ENCODE results near the gene PMS2.
"Not testable (repeated sequence)": the region's sequence is repeated elsewhere in the genome, so short reads cannot be mapped to it uniquely, and the experiment has no call there.

Gene PMS2

DNA sequence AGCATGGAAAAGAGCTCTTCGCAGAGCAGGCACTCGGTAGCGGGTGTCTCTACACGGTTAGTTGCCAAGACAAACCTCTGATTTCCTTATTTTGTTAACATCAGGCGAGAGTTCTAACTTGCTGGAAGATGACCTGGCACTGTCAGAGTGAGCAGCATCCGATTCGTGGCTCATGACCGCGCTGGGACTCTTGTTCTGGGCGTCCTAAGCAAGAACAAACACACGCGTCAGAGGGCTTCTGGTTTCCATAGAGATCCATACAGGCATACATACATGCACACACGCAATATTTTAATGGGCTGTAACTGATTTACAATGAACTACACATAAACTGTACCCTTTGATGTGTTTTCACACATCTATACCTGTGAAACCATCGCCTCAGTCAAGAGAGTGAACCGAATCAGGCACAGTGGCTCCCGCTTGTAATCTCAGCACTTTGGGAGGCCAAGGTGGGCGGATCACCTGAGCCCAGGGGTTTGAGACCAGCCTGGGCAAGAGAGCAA is 73.9 kb downstream of the PMS2 start:
- H3K27me3 ChIP-seq (ENCODE audit: control insufficient read depth in 1 of 2, insufficient read depth in 2 of 2, low read length in 2 of 2); H3K4me3 ChIP-seq (ENCODE audit: low read depth in 1 of 2, low read length in 2 of 2); H3K27ac ChIP-seq (ENCODE audit: low read depth, low read length): not testable (repeated sequence)

DNA sequence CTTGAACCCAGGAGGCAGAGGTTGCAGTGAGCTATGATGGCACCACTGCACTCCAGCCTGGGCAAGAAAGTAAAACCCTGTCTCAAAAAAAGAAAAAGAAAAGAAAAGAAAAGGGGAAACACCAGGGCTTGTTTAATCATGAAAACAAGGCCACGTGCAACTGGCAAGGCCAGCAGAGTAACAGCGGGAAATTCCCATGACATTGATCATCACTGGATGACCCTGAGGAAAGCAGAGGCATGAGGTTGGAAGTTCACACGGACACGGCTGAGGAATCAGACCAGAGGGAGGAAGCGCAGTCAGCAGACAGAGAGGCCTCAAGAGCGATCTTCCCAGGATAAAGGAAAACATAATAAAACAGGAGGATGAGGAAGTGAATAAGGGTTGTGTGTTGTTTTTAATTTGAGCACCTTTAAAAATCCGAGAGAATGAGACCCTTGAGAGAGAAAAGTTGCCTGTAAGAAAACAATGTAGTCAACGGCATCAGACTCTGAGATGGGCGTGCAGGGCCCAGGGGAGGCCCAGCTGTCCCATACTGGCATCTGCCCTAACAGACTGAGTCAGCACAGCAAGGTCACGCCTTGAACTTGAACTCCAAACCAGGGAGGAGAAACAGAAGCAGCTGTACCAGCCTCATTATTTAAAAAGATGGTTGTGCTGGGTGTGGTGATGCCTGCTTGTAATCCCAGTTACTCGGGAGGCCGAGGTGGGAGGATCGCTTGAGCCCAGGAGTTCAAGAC is 76.8 kb downstream of the PMS2 start:
- not testable (repeated sequence) for H3K4me3 ChIP-seq (ENCODE audit: low read depth in 1 of 2, low read length in 2 of 2); H3K27ac ChIP-seq (ENCODE audit: low read depth, low read length); H3K4me1 ChIP-seq (ENCODE audit: insufficient read depth, low read length); H3K9ac ChIP-seq (ENCODE audit: low read length); H3K27me3 ChIP-seq (ENCODE audit: control insufficient read depth in 1 of 2, insufficient read depth in 2 of 2, low read length in 2 of 2); H3K36me3 ChIP-seq (ENCODE audit: insufficient read depth, low read length); H3K9me3 ChIP-seq (ENCODE audit: low read length)

More for the DNA sequence above, 73.9 kb downstream of the PMS2 start:
- not testable (repeated sequence) for H3K9ac ChIP-seq (ENCODE audit: low read length); H3K4me1 ChIP-seq (ENCODE audit: insufficient read depth, low read length); H3K9me3 ChIP-seq (ENCODE audit: low read length); H3K36me3 ChIP-seq (ENCODE audit: insufficient read depth, low read length)

DNA sequence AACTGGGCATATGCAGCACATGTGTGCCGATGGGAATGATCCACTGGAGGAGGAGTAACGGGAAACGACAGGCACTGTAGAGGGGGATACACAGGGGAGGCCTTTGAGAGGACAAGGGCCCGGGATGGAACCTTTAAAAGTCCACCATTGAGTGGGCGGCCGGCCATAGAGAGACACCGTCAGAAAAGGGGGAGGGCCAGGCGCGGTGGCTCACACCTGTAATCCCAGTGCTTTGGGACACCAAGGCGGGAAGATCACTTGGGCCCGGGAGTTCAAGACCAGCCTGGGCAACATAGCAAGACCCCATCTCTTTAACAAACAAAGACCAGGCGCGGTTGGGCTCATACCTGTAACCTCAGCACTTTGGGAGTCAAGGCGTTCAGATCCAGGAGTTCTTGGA is 77.6 kb downstream of the PMS2 start:
- H3K4me1 ChIP-seq (ENCODE audit: insufficient read depth, low read length); H3K9me3 ChIP-seq (ENCODE audit: low read length); H3K36me3 ChIP-seq (ENCODE audit: insufficient read depth, low read length); H3K4me3 ChIP-seq (ENCODE audit: low read depth in 1 of 2, low read length in 2 of 2); H3K9ac ChIP-seq (ENCODE audit: low read length); H3K27ac ChIP-seq (ENCODE audit: low read depth, low read length); H3K27me3 ChIP-seq (ENCODE audit: control insufficient read depth in 1 of 2, insufficient read depth in 2 of 2, low read length in 2 of 2): not testable (repeated sequence)

DNA sequence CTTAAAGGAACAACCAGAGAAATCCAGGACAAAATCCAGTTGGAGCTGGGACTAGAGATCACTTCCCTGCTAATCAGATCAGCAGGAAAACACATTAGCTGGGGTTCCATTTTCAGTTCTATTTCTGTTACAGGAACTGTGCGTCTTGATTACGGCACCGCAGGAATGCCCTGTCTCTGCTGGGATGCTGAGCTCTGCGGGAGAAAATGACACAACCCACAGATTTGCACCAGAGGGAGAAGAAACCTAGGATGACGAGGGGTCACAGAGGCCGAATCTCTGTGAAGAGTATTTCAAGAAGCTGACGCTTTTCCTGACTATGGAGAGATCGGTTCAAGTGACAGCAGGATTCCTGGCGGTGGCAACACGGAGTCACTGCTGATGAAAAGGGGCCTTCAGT is 78.6 kb downstream of the PMS2 start:
- H3K9me3 ChIP-seq (ENCODE audit: low read length); H3K36me3 ChIP-seq (ENCODE audit: insufficient read depth, low read length); H3K27me3 ChIP-seq (ENCODE audit: control insufficient read depth in 1 of 2, insufficient read depth in 2 of 2, low read length in 2 of 2); H3K4me3 ChIP-seq (ENCODE audit: low read depth in 1 of 2, low read length in 2 of 2); H3K27ac ChIP-seq (ENCODE audit: low read depth, low read length); H3K4me1 ChIP-seq (ENCODE audit: insufficient read depth, low read length); H3K9ac ChIP-seq (ENCODE audit: low read length): not testable (repeated sequence)

DNA sequence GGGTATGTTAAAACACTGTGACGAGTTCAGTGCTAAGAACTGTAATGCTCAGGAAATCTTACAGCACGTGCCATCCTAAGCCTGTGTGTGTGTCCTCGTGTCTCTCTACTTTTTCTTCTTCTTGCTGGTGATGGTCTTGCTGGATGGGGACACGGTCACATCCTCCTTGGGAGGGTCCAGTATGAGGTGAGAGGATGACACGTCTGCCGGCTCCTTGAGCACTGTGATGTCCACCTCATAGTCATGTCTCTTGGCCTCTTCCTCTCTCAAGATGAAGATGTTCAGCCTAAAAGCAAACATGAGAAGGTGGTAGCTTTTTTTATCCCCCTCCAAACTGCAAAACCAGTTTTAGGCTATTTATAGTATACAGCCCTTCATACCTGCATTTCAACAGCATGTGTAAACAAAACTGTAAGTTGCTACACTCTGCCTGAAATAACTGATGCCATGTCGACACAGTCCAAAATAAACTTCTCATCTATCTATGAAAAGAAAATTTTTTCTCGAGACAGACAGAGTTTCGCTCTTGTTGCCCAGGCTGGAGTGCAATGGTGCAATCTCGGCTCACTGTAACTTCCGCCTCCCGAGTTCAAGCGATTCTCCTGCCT is 82.5 kb downstream of the PMS2 start:
- not testable (repeated sequence) for H3K9me3 ChIP-seq (ENCODE audit: low read length); H3K4me1 ChIP-seq (ENCODE audit: insufficient read depth, low read length); H3K27ac ChIP-seq (ENCODE audit: low read depth, low read length); H3K9ac ChIP-seq (ENCODE audit: low read length); H3K27me3 ChIP-seq (ENCODE audit: control insufficient read depth in 1 of 2, insufficient read depth in 2 of 2, low read length in 2 of 2); H3K36me3 ChIP-seq (ENCODE audit: insufficient read depth, low read length); H3K4me3 ChIP-seq (ENCODE audit: low read depth in 1 of 2, low read length in 2 of 2)

DNA sequence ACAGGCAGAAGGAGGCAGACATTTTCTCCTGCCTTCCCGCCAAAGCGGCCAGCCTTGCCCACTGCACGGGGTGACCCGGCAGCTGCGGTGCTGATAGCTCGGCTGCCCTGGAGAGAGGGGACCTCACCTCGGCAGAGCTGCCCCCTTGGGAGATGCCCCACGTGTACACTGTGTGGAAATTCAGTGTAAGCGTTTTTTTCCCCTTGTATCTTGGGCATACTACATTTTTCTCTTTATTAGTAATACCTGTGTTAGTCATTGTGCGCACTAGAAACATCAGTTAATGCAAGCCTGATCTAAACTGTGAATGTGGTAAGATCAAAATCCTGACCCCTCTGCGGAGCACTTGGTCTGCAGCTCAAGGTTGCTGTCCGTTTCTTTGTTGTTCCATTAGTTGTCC is 84.2 kb downstream of the PMS2 start:
- not testable (repeated sequence) for H3K27me3 ChIP-seq (ENCODE audit: control insufficient read depth in 1 of 2, insufficient read depth in 2 of 2, low read length in 2 of 2); H3K27ac ChIP-seq (ENCODE audit: low read depth, low read length); H3K4me1 ChIP-seq (ENCODE audit: insufficient read depth, low read length); H3K4me3 ChIP-seq (ENCODE audit: low read depth in 1 of 2, low read length in 2 of 2); H3K9me3 ChIP-seq (ENCODE audit: low read length); H3K9ac ChIP-seq (ENCODE audit: low read length); H3K36me3 ChIP-seq (ENCODE audit: insufficient read depth, low read length)

DNA sequence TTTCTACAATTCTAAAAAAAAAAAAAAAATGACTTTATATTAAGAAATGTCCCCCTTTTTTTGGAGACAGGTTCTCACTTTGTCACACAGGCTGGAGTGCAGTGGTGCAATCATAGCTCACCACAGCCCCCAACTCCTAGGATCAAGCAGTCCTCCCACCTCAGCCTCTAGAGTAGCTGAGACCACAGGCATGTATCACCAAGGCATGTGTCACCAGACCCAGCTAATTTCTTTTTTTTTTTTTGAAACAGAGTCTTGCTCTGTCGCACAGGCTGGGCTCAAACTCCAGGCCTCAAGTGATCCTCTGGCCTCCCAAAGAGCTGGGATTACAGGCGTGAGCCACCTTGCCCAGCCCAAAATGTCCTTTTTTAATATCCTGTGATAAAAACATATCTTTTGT is 84.7 kb downstream of the PMS2 start:
- not testable (repeated sequence) for H3K27me3 ChIP-seq (ENCODE audit: control insufficient read depth in 1 of 2, insufficient read depth in 2 of 2, low read length in 2 of 2); H3K27ac ChIP-seq (ENCODE audit: low read depth, low read length); H3K4me3 ChIP-seq (ENCODE audit: low read depth in 1 of 2, low read length in 2 of 2); H3K36me3 ChIP-seq (ENCODE audit: insufficient read depth, low read length); H3K9me3 ChIP-seq (ENCODE audit: low read length); H3K4me1 ChIP-seq (ENCODE audit: insufficient read depth, low read length); H3K9ac ChIP-seq (ENCODE audit: low read length)

Measured in muscle layer of colon (tissue), 2 donors.